ENCODE results near the gene WDR91. TPM values are rescaled to one million over a fixed set of nuclear protein-coding genes. Genes with fewer than 3 reads are reported as not detected.

WDR91 gene
- total RNA-seq, 1 experiment from 2014 or later, result 8.8 TPM

DNA sequence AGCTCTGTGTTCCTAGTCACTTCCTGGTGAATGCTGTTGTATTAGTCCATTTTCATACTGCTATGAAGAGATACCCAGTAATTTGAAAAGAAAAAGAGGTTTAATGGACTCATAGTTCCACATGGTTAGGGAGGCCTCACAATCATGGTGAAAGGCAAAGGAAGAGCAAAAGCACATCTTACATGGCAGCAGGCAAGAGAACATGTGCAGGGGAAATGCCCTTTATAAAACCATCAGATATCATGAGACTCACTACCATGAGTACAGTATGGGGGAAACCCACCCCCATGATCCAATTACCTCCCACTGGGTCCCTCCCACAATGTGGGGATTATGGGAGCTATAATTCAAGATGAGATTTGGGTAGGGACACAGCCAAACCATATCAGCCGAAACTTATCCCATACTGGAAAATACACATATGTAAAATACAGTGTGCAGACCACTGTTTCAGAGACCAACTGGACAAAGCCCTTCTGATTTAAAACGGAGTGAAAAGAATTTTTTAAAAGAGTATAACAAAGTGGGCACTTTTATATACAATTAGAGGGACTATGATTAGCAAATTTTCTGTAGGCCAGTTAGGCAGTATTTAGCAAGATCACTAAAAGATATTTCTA lies 48.8 kb downstream of the WDR91 start:
- POLR2A ChIA-PET, result no interaction called here
- in situ Hi-C loops (cut with HindIII; ENCODE audit: low pct_unique_long_range_greater_than_20kb, low sequenced_read_pairs) (no loop called here), intact Hi-C loops (cut with micrococcal nuclease; ENCODE audit: unreplicated experiment) (no loop called here)
- ATAC-seq (no peak), DNase-seq (ENCODE audit: low read depth, low spot score) (no peak)
- no peak overlapping the region for H3K27ac ChIP-seq (ENCODE audit: low read length)
- no peak overlapping the region for H3K4me3 ChIP-seq (ENCODE audit: low read depth in 2 of 2, low read length in 2 of 2)
- CTCF ChIA-PET, result no interaction called here
- no peaks in the 10 kb centered on the region; the same call in 1 of the 2 replicates for H3K36me3 ChIP-seq (ENCODE audit: control insufficient read depth, insufficient read depth, low read length)
- H3K4me1 ChIP-seq (ENCODE audit: control insufficient read depth, insufficient read depth, low read length), result no peaks in the 10 kb centered on the region
- TF ChIP-seq, protein P1, sequence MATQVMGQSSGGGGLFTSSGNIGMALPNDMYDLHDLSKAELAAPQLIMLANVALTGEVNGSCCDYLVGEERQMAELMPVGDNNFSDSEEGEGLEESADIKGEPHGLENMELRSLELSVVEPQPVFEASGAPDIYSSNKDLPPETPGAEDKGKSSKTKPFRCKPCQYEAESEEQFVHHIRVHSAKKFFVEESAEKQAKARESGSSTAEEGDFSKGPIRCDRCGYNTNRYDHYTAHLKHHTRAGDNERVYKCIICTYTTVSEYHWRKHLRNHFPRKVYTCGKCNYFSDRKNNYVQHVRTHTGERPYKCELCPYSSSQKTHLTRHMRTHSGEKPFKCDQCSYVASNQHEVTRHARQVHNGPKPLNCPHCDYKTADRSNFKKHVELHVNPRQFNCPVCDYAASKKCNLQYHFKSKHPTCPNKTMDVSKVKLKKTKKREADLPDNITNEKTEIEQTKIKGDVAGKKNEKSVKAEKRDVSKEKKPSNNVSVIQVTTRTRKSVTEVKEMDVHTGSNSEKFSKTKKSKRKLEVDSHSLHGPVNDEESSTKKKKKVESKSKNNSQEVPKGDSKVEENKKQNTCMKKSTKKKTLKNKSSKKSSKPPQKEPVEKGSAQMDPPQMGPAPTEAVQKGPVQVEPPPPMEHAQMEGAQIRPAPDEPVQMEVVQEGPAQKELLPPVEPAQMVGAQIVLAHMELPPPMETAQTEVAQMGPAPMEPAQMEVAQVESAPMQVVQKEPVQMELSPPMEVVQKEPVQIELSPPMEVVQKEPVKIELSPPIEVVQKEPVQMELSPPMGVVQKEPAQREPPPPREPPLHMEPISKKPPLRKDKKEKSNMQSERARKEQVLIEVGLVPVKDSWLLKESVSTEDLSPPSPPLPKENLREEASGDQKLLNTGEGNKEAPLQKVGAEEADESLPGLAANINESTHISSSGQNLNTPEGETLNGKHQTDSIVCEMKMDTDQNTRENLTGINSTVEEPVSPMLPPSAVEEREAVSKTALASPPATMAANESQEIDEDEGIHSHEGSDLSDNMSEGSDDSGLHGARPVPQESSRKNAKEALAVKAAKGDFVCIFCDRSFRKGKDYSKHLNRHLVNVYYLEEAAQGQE (IDR thresholded peaks at IDR 0.05; ENCODE audit: insufficient read depth in 1 of 2, low read depth in 2 of 2, low read length in 1 of 2), result no peak
- TF ChIP-seq POLR2AphosphoS5 (IDR thresholded peaks at IDR 0.05; ENCODE audit: low read depth, low read length) (no peak), SIN3A (IDR thresholded peaks at IDR 0.05; ENCODE audit: borderline replicate concordance, insufficient read depth, low read depth, low read length) (no peak), TCF7L2 (IDR thresholded peaks at IDR 0.05; ENCODE audit: low read depth, low read length) (no peak)
- TF ChIP-seq, protein P2, sequence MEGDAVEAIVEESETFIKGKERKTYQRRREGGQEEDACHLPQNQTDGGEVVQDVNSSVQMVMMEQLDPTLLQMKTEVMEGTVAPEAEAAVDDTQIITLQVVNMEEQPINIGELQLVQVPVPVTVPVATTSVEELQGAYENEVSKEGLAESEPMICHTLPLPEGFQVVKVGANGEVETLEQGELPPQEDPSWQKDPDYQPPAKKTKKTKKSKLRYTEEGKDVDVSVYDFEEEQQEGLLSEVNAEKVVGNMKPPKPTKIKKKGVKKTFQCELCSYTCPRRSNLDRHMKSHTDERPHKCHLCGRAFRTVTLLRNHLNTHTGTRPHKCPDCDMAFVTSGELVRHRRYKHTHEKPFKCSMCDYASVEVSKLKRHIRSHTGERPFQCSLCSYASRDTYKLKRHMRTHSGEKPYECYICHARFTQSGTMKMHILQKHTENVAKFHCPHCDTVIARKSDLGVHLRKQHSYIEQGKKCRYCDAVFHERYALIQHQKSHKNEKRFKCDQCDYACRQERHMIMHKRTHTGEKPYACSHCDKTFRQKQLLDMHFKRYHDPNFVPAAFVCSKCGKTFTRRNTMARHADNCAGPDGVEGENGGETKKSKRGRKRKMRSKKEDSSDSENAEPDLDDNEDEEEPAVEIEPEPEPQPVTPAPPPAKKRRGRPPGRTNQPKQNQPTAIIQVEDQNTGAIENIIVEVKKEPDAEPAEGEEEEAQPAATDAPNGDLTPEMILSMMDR (IDR thresholded peaks at IDR 0.05), result no peak
- H3K9me3 ChIP-seq (ENCODE audit: control insufficient read depth, insufficient read depth, low read depth, low read length), result no peaks in the 10 kb centered on the region
- no peaks in the 10 kb centered on the region for H3K27me3 ChIP-seq (ENCODE audit: control insufficient read depth, insufficient read depth, low read length)
- BruUV-seq (replicated peaks), result no TSS peak

DNA sequence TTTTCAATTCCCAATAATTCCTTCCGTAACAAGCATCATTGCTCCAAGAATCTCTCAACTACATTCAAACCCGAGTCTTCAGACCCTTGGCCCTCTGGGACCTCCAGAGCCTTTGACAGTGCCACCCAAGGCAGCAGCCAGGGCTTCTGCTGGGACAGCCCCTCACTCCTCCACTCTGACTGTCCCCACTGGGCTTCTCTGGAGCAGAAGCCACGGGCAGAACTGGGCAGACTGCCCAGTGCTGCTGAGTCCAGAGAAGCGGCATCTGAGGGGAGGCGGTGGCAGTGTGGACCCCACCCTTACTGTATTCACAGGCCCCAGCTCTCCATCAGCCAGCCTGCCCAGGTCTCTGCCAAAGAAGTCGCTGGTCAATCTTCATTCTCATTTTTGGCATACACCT lies 49.7 kb downstream of the WDR91 start:
- Histone ChIP-seq H3K27me3 (ENCODE audit: control insufficient read depth, insufficient read depth, low read length) (no peaks in the 10 kb centered on the region), H3K9me3 (ENCODE audit: control insufficient read depth, insufficient read depth, low read depth, low read length) (no peaks in the 10 kb centered on the region), H3K4me3 (ENCODE audit: low read depth in 2 of 2, low read length in 2 of 2) (no peak overlapping the region), H3K4me1 (ENCODE audit: control insufficient read depth, insufficient read depth, low read length) (no peaks in the 10 kb centered on the region), H3K36me3 (ENCODE audit: control insufficient read depth, insufficient read depth, low read length) (no peaks in the 10 kb centered on the region; the same call in 1 of the 2 replicates), H3K27ac (ENCODE audit: low read length) (no peak overlapping the region)
- ATAC-seq, result no peak
- TF ChIP-seq, protein P1 (IDR thresholded peaks at IDR 0.05; ENCODE audit: insufficient read depth in 1 of 2, low read depth in 2 of 2, low read length in 1 of 2), result no peak
- TF ChIP-seq, protein P2 (IDR thresholded peaks at IDR 0.05), result no peak
- TF ChIP-seq SIN3A (IDR thresholded peaks at IDR 0.05; ENCODE audit: borderline replicate concordance, insufficient read depth, low read depth, low read length), result no peak
- TF ChIP-seq POLR2AphosphoS5 (IDR thresholded peaks at IDR 0.05; ENCODE audit: low read depth, low read length), result no peak
- no peak for TF ChIP-seq TCF7L2 (IDR thresholded peaks at IDR 0.05; ENCODE audit: low read depth, low read length)
- DNase-seq (ENCODE audit: low read depth, low spot score), result no peak
- in situ Hi-C loops (cut with HindIII; ENCODE audit: low pct_unique_long_range_greater_than_20kb, low sequenced_read_pairs), result no loop called here
- intact Hi-C loops (cut with micrococcal nuclease; ENCODE audit: unreplicated experiment), result no loop called here
- ChIA-PET CTCF (no interaction called here), POLR2A (no interaction called here)
- BruUV-seq (replicated peaks), result no TSS peak
